ENCODE data around the gene TCF7. TPM values are rescaled to one million over a fixed set of nuclear protein-coding genes. Genes with fewer than 3 reads are reported as not detected.

TCF7 gene
- total RNA-seq, 1 donor from 2014 or later, result 3.6 TPM

GRCh38 chr5:134133188-134133994, 18.9 kb downstream of the TCF7 start:
- Histone ChIP-seq H3K4me3 (ENCODE audit: low read depth, low read length) (no peak overlapping the region), H3K27me3 (ENCODE audit: control insufficient read depth, insufficient read depth, low read length) (no peaks in the 10 kb centered on the region), H3K36me3 (ENCODE audit: control insufficient read depth, insufficient read depth, low read length) (peaks cover 1% of the 10 kb centered on the region)
- DNase-seq (ENCODE audit: low read depth), result no peak
- TF ChIP-seq CTCF (IDR thresholded peaks at IDR 0.05; ENCODE audit: insufficient read depth, low read length, poor library complexity, severe bottlenecking), result no peak

- TF ChIP-seq CTCF (IDR thresholded peaks at IDR 0.05; ENCODE audit: insufficient read depth, low read length, poor library complexity, severe bottlenecking), result no peak
- H3K4me3 ChIP-seq (ENCODE audit: low read depth, low read length), result no peak overlapping the region
- DNase-seq (ENCODE audit: low read depth), result no peak
- peaks cover 1% of the 10 kb centered on the region for H3K36me3 ChIP-seq (ENCODE audit: control insufficient read depth, insufficient read depth, low read length)
- no peaks in the 10 kb centered on the region for H3K27me3 ChIP-seq (ENCODE audit: control insufficient read depth, insufficient read depth, low read length)
These were observed 19.6 kb downstream of the TCF7 start for GRCh38 chr5:134133995-134134541.

- H3K27me3 ChIP-seq (ENCODE audit: control insufficient read depth, insufficient read depth, low read length), result no peaks in the 10 kb centered on the region
- no peak for TF ChIP-seq CTCF (IDR thresholded peaks at IDR 0.05; ENCODE audit: insufficient read depth, low read length, poor library complexity, severe bottlenecking)
- H3K4me3 ChIP-seq (ENCODE audit: low read depth, low read length), result no peak overlapping the region
- H3K36me3 ChIP-seq (ENCODE audit: control insufficient read depth, insufficient read depth, low read length), result peaks cover 1% of the 10 kb centered on the region
- DNase-seq (ENCODE audit: low read depth), result no peak
These were observed 20.7 kb downstream of the TCF7 start for GRCh38 chr5:134135091-134135655.

- no peak for TF ChIP-seq CTCF (IDR thresholded peaks at IDR 0.05; ENCODE audit: insufficient read depth, low read length, poor library complexity, severe bottlenecking)
- Histone ChIP-seq H3K36me3 (ENCODE audit: control insufficient read depth, insufficient read depth, low read length) (peaks cover 1% of the 10 kb centered on the region), H3K4me3 (ENCODE audit: low read depth, low read length) (no peak overlapping the region), H3K27me3 (ENCODE audit: control insufficient read depth, insufficient read depth, low read length) (no peaks in the 10 kb centered on the region)
- DNase-seq (ENCODE audit: low read depth), result no peak
These were observed 21.7 kb downstream of the TCF7 start for GRCh38 chr5:134136221-134136631.

GRCh38 chr5:134136771-134137170, 22.3 kb downstream of the TCF7 start:
- peaks cover 1% of the 10 kb centered on the region for H3K36me3 ChIP-seq (ENCODE audit: control insufficient read depth, insufficient read depth, low read length)
- TF ChIP-seq CTCF (IDR thresholded peaks at IDR 0.05; ENCODE audit: insufficient read depth, low read length, poor library complexity, severe bottlenecking), result no peak
- H3K4me3 ChIP-seq (ENCODE audit: low read depth, low read length), result no peak overlapping the region
- no peaks in the 10 kb centered on the region for H3K27me3 ChIP-seq (ENCODE audit: control insufficient read depth, insufficient read depth, low read length)
- no peak for DNase-seq (ENCODE audit: low read depth)
